HFF-Myc (cell line): ENCODE measurements around the gene SH3BP1.
"Not testable (repeated sequence)": the region's sequence is repeated elsewhere in the genome, so short reads cannot be mapped to it uniquely, and the experiment has no call there.

Experiments
- DNase-seq: peaks from one replicate; pipeline ENCODE4 v3.0.0-alpha.2; 2011; ENCODE audit warnings: low read depth; ENCODE audit errors: extremely low read depth
- H3K4me3 ChIP-seq: replicated peaks from 2 replicates; pipeline ENCODE4 v1.5.1; 2011; ENCODE audit warnings: low read depth, mild to moderate bottlenecking, control low read depth, low read length
- TF ChIP-seq, protein P1 (sequence below): IDR thresholded peaks from 2 replicates; pipeline ENCODE4 v1.5.1; 2012; ENCODE audit warnings: mild to moderate bottlenecking, low read depth, low read length, control low read depth; ENCODE audit errors: missing control alignments

Gene SH3BP1, protein sequence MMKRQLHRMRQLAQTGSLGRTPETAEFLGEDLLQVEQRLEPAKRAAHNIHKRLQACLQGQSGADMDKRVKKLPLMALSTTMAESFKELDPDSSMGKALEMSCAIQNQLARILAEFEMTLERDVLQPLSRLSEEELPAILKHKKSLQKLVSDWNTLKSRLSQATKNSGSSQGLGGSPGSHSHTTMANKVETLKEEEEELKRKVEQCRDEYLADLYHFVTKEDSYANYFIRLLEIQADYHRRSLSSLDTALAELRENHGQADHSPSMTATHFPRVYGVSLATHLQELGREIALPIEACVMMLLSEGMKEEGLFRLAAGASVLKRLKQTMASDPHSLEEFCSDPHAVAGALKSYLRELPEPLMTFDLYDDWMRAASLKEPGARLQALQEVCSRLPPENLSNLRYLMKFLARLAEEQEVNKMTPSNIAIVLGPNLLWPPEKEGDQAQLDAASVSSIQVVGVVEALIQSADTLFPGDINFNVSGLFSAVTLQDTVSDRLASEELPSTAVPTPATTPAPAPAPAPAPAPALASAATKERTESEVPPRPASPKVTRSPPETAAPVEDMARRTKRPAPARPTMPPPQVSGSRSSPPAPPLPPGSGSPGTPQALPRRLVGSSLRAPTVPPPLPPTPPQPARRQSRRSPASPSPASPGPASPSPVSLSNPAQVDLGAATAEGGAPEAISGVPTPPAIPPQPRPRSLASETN

DNA sequence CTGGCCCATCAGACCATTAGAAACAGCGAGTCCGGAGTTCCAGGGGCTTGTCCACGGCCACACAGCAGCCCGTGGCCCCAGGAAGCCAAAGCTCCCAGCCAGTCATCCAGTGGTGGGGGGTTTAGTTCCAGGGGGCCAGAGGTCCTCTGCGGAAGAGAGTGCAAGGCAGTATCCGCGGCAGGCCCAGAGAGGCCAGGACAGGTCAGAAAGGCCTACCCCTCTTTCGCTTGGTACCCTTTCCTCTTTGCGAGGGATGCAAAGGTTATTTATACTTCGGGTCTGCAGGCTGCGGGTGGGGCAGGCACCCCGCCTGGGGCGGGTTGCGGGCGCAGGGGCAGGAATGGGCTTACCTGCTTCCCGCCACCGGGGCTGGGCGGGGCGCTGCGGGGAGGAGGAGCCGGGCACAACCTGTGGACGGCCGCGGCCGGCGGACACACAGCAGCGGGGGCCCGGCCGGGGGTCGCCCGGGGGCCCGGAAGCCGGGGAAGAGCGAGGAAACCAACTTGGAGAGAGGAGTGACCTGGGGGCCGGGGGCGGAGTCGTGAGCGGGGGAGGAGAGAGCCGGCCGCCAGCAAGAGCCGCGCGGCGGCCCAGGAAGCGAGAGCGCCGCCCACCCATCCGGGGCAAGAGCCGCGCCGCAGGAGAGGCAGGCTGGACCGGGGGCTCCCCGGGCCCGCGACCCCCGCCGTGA is at the start of gene SH3BP1:
Gene SH3BP1, plus strand, starts transcription at position 600 of the 691 bp plus-strand sequence. CDS start 119 bp downstream, outside the sequence.
- TF ChIP-seq, protein P1, sequence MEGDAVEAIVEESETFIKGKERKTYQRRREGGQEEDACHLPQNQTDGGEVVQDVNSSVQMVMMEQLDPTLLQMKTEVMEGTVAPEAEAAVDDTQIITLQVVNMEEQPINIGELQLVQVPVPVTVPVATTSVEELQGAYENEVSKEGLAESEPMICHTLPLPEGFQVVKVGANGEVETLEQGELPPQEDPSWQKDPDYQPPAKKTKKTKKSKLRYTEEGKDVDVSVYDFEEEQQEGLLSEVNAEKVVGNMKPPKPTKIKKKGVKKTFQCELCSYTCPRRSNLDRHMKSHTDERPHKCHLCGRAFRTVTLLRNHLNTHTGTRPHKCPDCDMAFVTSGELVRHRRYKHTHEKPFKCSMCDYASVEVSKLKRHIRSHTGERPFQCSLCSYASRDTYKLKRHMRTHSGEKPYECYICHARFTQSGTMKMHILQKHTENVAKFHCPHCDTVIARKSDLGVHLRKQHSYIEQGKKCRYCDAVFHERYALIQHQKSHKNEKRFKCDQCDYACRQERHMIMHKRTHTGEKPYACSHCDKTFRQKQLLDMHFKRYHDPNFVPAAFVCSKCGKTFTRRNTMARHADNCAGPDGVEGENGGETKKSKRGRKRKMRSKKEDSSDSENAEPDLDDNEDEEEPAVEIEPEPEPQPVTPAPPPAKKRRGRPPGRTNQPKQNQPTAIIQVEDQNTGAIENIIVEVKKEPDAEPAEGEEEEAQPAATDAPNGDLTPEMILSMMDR: no peak
- no peak for DNase-seq
- peak within 1 kb of the TSS; percentile 69 for H3K4me3 ChIP-seq

DNA sequence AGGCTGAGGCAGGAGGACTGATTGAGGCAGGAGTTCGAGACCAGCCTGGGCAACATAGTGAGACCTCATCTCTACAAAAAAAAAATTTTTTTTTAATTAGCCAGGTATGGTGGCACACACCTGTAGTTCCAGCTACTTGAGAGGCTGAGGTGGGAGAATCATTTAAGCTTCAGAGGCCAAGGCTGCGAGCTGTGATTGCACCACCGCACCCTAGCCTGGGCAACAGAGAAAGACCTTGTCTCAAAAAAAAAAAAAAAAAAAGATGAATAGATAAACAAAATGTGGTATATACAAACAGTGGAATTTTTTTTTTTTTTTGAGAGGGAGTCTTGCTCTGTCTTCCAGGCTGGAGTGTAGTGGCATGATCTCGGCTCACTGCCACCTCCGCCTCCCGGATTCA is 48.4 kb upstream of the SH3BP1 start:
- not testable (repeated sequence) for DNase-seq, H3K4me3 ChIP-seq

DNA sequence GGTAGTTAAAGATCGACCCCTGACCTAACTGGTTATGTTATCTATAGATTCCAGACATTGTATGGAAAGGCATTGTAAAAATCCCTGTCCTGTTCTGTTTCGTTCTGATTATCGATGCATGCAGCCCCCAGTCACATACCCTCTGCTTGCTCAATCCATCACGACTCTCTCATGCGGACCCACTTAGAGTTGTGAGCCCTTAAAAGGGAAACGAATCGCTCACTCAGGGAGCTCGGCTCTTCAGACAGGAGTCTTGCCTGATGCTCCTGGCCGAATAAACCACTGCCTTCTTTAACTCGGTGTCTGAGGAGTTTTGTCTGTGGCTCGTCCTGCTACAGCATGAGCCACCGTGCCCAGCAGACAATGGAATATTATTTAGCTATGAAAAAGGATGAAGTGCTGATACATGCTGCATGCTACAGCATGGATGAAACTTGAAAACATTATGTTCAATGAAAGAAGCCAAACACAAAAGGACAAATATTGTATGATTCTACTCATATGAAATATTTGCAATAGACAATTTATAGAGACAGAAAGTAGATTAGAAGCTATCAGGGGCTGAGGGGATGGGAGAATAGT is 47.6 kb upstream of the SH3BP1 start:
- H3K4me3 ChIP-seq: no peak overlapping the region
- TF ChIP-seq, protein P1: no peak
- DNase-seq: no peak

DNA sequence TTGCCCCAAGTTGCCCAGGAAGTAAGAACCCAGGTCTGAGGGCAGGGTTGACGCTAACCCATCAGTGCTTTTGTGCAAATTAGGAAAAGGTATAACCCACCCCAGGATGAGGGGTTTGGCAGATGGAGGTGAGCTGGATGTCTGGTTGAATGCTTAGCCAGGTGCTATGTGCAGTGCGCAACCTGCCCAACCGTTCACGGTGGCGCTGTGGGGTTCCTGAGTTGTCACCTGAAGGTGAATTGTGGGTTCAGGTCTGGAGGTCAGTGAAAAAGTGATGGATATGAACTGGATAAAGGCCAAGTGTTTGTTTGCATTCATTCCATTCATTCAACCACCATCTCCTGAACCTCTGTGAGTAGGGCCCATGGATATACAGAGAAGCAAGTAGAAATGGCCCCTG is 45.2 kb upstream of the SH3BP1 start:
- no peak for DNase-seq
- no peak overlapping the region for H3K4me3 ChIP-seq
- TF ChIP-seq, protein P1: no peak

DNA sequence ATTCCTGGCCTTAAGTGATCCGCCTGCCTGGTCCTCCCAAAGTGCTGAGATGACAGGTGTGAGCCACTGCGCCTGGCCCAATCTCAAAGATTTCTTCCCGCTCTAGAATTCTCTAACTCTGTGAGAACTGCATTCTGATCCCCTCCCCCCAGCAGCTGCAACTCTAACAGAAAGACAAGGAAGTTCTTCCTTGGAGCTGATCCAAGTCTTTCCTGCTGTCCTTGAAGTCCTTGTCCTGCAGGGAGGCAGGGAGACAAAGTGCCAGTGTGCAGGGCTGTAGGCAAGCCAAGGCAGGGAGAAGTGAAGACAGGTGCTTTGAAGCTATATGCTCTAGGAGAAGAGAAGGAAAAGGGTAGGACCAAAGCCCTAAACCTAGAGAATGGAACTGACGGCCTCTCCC is 40.3 kb upstream of the SH3BP1 start:
- DNase-seq: no peak
- TF ChIP-seq, protein P1: no peak
- no peak overlapping the region for H3K4me3 ChIP-seq

DNA sequence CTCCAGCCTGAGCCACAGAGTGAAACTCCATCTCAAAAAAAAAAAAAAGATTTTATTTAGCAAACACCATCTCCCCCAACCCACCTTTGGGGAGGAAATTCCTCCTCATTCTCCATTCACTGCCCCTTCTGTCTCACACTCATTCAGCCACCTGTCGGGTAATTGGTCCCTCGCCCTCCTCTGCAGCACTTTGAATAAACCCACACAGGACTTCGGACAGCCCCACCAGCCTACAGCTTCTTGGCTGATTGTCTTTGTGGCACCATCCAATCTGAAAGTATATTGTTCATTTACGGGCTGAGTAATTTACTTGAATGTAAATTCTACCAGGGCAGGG is 38.3 kb upstream of the SH3BP1 start:
- TF ChIP-seq, protein P1: no peak
- H3K4me3 ChIP-seq: no peak overlapping the region
- no peak for DNase-seq
